Lower leg skin (tissue), 3 donors: Measurements from ENCODE around the gene LMNA.

Source experiments
- POLR2A ChIP-seq, 2 donors: fragments of 450-650 bp; IDR thresholded peaks; one replicate each; pipeline ENCODE4 v1.6.1; 2016 to 2017; ENCODE audit warnings: antibody characterized with exemption in 2 of 2, mild to moderate bottlenecking in 1 of 2, moderate library complexity in 1 of 2
- TF ChIP-seq, protein P1 (sequence below), 3 donors: fragments of 450-650 bp; IDR thresholded peaks; one replicate each; pipeline ENCODE4 v1.5.1; 2016; ENCODE audit warnings: antibody characterized with exemption in 3 of 3, mild to moderate bottlenecking in 3 of 3, moderate library complexity in 2 of 3

DNA sequence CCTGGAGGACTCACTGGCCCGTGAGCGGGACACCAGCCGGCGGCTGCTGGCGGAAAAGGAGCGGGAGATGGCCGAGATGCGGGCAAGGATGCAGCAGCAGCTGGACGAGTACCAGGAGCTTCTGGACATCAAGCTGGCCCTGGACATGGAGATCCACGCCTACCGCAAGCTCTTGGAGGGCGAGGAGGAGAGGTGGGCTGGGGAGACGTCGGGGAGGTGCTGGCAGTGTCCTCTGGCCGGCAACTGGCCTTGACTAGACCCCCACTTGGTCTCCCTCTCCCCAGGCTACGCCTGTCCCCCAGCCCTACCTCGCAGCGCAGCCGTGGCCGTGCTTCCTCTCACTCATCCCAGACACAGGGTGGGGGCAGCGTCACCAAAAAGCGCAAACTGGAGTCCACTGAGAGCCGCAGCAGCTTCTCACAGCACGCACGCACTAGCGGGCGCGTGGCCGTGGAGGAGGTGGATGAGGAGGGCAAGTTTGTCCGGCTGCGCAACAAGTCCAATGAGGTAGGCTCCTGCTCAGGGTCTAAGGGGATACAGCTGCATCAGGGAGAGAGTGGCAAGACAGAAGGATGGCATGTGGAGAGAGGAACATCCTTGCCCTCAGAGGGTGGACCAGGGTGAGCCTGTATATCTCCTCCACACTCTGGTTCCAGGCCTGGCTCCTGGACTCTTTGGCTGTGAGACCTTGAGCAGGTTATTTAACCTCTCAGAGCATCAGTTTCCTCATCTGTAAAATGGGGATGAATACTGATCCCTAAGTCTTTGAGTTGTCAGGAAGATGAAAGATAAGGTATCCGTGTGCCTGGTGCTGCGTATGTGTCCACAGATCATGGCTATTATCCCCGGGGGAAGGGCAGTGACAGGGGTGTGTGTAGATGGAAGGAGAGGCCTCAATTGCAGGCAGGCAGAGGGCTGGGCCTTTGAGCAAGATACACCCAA is 21.7 kb downstream of the LMNA start:
- TF ChIP-seq, protein P1, sequence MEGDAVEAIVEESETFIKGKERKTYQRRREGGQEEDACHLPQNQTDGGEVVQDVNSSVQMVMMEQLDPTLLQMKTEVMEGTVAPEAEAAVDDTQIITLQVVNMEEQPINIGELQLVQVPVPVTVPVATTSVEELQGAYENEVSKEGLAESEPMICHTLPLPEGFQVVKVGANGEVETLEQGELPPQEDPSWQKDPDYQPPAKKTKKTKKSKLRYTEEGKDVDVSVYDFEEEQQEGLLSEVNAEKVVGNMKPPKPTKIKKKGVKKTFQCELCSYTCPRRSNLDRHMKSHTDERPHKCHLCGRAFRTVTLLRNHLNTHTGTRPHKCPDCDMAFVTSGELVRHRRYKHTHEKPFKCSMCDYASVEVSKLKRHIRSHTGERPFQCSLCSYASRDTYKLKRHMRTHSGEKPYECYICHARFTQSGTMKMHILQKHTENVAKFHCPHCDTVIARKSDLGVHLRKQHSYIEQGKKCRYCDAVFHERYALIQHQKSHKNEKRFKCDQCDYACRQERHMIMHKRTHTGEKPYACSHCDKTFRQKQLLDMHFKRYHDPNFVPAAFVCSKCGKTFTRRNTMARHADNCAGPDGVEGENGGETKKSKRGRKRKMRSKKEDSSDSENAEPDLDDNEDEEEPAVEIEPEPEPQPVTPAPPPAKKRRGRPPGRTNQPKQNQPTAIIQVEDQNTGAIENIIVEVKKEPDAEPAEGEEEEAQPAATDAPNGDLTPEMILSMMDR (IDR thresholded peaks at IDR 0.05): no peak
- no peak for TF ChIP-seq POLR2A (IDR thresholded peaks at IDR 0.05)
